Natural killer cell treated with Interleukin-12 subunit alpha and Interleukin-12 subunit beta and Interleukin-15 and Interleukin-18, amount 100 ng/mL, for 72 hours (primary cell): ENCODE measurements around the gene ABCB6. TPM values are rescaled to one million over a fixed set of nuclear protein-coding genes. Genes with fewer than 3 reads are reported as not detected.
A peak's percentile ranks its signal among the peaks of the same experiment; 100 is the strongest.

Source experiments
- ATAC-seq, 2 donors: fragments of 150-1000 bp; cut with Tn5 transposase in 1 of 2; sonication (Bioruptor Pico), chemical (Tn5 transposase) in 1 of 2; 2 replicates each; pipeline ENCODE4 v1.10.0; 2021
- DNase-seq: peaks from one replicate; pipeline ENCODE4 v3.0.0; 2022; ENCODE audit warnings: low spot score
- H3K27ac Mint-ChIP-seq, 2 donors: 1 replicate in 1 of 2; 2 replicates in 1 of 2; pipeline ENCODE4 v1.8.0; 2022; ENCODE audit warnings: mixed read lengths in 2 of 2, mild to moderate bottlenecking in 1 of 2, moderate library complexity in 1 of 2
- H3K27me3 Mint-ChIP-seq, 2 donors: 1 replicate in 1 of 2; 2 replicates in 1 of 2; pipeline ENCODE4 v1.8.0; 2022; ENCODE audit warnings: mixed read lengths in 2 of 2
- H3K36me3 Mint-ChIP-seq: one replicate; pipeline ENCODE4 v1.8.0; 2022; ENCODE audit warnings: mixed read lengths
- H3K4me1 Mint-ChIP-seq, 2 donors: 1 replicate in 1 of 2; 2 replicates in 1 of 2; pipeline ENCODE4 v1.8.0; 2022; ENCODE audit warnings: low read depth in 2 of 2, mixed read lengths in 2 of 2, mild to moderate bottlenecking in 1 of 2
- H3K4me3 Mint-ChIP-seq: one replicate; pipeline ENCODE4 v1.8.0; 2022; ENCODE audit warnings: mixed read lengths
- H3K9me3 Mint-ChIP-seq: 2 replicates; pipeline ENCODE4 v1.8.0; 2022; ENCODE audit warnings: mixed read lengths
- total RNA-seq, 2 donors: library from RNA; stranded (reverse); gene quantifications; one replicate each; pipeline ENCODE4 v1.2.3, GENCODE V29; 2022

Gene ABCB6
- total RNA-seq, 2 donors from 2014 or later: 16.7 to 18.1 TPM

DNA sequence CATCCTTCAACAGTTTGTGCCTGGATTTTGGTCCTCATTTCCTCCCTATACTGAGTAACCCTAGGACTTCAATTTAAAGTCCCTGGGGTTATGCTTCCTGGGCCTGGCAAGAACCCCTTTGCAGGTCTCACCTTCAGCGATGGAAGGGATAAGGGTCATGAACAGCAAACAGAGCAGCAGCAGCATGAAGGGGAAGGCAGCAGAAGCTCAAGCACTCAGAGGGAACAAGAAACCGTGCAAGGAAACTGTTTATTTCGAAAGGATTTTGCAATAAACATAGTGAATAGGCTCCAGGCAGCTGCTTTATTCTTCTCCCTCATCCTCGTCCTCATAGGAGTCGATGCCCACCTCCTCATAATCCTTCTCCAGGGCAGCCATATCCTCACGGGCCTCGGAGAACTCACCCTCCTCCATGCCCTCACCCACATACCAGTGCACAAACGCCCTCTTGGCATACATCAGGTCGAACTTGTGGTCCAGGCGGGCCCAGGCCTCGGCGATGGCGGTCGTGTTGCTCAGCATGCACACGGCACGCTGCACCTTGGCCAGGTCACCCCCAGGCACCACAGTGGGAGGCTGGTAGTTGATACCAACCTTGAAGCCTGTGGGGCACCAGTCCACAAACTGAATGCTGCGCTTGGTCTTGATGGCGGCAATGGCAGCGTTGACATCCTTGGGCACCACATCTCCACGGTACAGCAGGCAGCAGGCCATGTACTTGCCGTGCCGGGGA, 31.5 kb upstream of the ABCB6 start:
- peak overlapping the region; percentile 92 to 94 for H3K27ac Mint-ChIP-seq
- peaks cover 9% of the 10 kb centered on the region for H3K36me3 Mint-ChIP-seq
- ATAC-seq (no peak), DNase-seq (no peak)
- peaks cover 75 to 83% of the 10 kb centered on the region in 2 donors for H3K4me1 Mint-ChIP-seq
- peak overlapping the region; percentile 90 for H3K4me3 Mint-ChIP-seq
- no peaks in the 10 kb centered on the region for H3K27me3 Mint-ChIP-seq
- H3K9me3 Mint-ChIP-seq: no peaks in the 10 kb centered on the region

DNA sequence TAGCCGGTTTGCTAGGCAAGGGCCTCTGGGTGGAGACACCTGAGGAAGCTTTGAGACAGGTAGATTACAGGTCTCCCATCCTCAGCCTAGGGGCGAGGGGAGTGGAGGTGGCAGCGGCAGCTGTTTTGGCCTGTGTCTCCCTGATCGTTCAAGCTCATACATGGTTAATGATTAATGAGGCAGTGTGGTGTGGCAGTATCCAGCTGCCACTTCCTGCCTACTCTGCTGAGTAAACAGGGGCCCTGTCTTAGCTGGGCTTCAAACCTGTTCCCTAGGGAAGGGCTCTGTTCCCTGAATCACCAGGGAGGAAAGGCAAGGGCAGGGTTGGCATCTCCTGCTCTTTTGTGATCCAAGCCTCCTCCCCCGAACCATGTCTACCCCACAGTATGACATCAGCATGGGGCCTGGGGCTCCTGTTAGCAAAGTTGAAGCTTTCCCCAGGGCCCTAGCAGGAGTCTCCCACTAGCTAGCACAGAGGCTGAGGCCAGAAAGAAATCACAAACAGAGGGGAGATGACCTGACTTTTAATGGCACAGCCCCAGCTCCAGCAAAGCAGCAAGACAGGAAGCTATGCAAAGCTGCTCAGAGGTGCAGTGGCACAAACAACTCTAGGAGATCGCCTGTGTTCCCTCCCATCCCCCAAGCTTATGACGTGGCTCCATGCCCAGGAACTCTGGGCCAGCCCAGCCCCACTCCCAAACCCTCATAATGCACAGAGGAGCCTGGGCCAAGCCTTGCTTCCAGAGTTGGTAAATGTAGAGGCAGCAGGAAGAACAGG, 30.6 kb upstream of the ABCB6 start:
- H3K4me3 Mint-ChIP-seq: peak overlapping the region; percentile 90
- DNase-seq: no peak
- H3K27me3 Mint-ChIP-seq: no peaks in the 10 kb centered on the region
- H3K27ac Mint-ChIP-seq: peak overlapping the region; percentile 92 to 94
- H3K36me3 Mint-ChIP-seq: peaks cover 9% of the 10 kb centered on the region
- ATAC-seq: no peak
- no peaks in the 10 kb centered on the region for H3K9me3 Mint-ChIP-seq
- peaks cover 77 to 81% of the 10 kb centered on the region in 2 donors for H3K4me1 Mint-ChIP-seq

DNA sequence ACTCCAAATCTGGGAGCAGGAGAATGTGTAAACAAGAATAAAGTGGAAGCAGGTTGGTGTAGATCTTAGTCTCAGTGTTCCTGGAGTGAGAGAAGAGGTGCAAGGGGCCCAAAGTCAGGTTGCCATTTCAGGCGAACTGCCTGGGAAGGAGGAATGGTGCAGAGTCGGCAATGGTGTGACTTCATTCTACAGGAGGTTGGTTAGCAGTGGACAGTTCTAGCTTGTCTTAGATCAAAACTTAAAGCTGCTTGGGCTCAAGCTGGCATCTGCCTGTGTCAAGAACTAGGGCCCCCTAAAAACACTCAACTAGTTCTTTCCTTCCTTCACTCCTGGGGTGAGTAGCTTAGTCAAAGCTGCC, 30.1 kb upstream of the ABCB6 start:
- Mint-ChIP-seq H3K36me3 (peaks cover 9% of the 10 kb centered on the region), H3K27ac (peak overlapping the region; percentile 92 to 94), H3K4me1 (peaks cover 77 to 82% of the 10 kb centered on the region in 2 donors), H3K27me3 (no peaks in the 10 kb centered on the region), H3K4me3 (peak overlapping the region; percentile 90), H3K9me3 (no peaks in the 10 kb centered on the region)
- ATAC-seq: no peak
- no peak for DNase-seq

DNA sequence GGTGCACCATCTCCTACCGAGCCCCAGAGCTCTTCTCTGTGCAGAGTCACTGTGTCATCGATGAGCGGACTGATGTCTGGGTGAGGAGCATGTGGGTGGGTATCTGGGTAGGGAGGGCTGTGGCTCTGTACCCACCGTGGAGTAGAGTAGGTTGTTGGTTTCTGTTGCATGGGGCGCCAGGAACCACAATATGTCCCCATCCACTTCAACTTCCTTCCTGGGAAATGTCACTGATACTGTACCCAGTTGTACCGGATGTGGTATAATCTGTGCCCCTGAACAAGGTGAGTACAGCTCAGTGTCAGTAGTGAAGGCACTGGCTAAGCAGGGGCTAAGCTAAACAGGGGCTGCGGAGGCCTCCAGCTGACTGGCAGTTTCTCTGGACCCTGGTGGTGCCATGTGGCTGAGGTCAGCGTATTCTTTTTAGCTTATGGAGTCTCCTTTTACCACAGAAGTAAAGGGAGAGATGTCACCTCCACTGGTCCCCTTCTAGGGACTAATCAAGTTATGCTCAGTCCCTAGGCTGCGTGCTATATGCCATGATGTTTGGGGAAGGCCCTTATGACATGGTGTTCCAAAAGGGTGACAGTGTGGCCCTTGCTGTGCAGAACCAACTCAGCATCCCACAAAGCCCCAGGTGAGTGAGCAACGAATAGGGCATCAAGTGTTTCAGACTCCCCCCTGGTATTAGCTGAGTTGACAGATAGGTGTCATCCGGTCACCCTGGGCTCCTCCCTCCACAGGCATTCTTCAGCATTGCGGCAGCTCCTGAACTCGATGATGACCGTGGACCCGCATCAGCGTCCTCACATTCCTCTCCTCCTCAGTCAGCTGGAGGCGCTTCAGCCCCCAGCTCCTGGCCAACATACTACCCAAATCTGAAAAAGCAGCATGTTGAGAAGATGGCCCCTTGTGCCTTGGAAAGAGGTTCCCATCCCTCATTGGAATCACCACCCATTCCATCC, 29.2 kb upstream of the ABCB6 start:
- no peaks in the 10 kb centered on the region for H3K9me3 Mint-ChIP-seq

DNA sequence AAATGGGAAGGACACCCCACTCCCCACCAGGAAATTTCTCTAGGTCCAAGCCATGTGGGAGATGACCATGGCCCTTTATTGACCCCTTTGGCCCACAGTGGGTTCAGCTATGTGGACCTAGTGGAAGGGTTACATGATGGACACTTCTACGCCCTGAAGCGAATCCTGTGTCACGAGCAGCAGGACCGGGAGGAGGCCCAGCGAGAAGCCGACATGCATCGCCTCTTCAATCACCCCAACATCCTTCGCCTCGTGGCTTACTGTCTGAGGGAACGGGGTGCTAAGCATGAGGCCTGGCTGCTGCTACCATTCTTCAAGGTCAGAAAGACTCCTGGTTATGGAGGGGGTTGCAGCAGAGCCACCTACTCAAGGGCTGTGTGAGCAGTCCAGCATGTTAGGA, 27.8 kb upstream of the ABCB6 start:
- no peaks in the 10 kb centered on the region for H3K27me3 Mint-ChIP-seq
- peak overlapping the region; percentile 96 for H3K4me3 Mint-ChIP-seq
- ATAC-seq (no peak), DNase-seq (no peak)
- H3K27ac Mint-ChIP-seq: peak overlapping the region; percentile 92 to 94
- H3K36me3 Mint-ChIP-seq: peaks cover 9% of the 10 kb centered on the region
- peaks cover 64% of the 10 kb centered on the region in 2 donors for H3K4me1 Mint-ChIP-seq
- H3K9me3 Mint-ChIP-seq: no peaks in the 10 kb centered on the region

More for the DNA sequence above, 29.2 kb upstream of the ABCB6 start:
- peaks cover 72 to 78% of the 10 kb centered on the region in 2 donors for H3K4me1 Mint-ChIP-seq
- DNase-seq: no peak
- no peaks in the 10 kb centered on the region for H3K27me3 Mint-ChIP-seq
- H3K4me3 Mint-ChIP-seq: peak overlapping the region; percentile 96
- H3K36me3 Mint-ChIP-seq: peaks cover 9% of the 10 kb centered on the region
- peak overlapping the region; percentile 92 to 94 for H3K27ac Mint-ChIP-seq
- peak; percentile 52 to 64 for ATAC-seq

DNA sequence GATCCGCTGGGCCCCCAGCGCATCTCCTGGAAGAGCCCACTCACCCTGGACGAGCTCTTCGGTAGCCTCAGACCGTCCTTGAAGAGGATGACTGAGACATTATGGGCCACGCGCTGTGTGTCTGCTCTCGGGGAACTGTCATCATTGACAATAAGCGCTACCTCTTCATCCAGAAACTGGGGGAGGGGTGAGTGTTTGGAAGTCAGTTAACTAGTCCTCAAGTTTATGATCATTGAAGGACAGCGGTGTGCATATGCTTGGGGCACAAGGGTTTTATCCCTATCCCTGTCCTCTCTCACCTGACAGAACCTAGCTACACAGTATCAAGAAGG, 27.1 kb upstream of the ABCB6 start:
- Mint-ChIP-seq H3K27me3 (no peaks in the 10 kb centered on the region), H3K36me3 (peaks cover 7% of the 10 kb centered on the region), H3K4me1 (peaks cover 57 to 58% of the 10 kb centered on the region in 2 donors), H3K4me3 (peak overlapping the region; percentile 96), H3K27ac (peak overlapping the region; percentile 92 to 94), H3K9me3 (no peaks in the 10 kb centered on the region)
- ATAC-seq (no peak), DNase-seq (no peak)

DNA sequence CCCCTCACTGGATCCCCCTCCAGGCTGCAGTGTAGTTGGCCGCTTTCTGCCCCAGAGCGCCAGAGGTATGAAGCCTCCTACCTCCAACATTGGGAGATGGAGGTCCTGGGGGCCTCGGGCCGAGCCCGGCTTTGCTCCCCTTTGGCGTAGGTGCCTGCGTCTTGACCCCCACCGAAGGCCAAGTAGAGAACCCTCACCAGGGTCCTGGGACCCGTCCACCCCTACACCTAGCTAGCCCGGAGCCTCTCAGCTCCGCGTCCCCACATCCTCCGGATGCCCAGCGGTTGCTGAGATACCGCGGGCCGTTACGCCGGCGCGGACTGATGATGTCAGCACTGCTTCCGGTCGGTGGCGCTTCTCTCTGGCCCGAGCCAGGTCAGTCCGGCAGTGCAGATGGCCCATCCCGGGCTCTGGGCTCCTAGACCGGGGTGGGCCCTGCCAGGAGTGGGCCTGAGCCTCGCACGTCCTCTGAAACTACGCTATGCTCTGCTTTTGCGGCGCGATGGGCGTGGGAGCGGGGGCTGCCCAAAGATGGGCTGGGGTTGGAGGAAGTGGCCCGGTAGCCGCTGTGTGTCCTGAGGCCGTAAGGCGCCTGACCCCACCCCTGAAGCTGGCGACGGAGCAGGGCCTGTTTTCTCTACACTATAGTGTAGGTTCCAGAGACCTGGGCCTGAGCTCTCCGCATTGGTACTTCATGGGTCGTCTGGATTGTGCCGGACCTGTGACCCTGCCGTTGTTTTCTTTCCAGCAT, 26.6 kb upstream of the ABCB6 start, which contains the start of the genes GLB1L and STK16:
TSS of gene GLB1L (minus strand) at position 297 of the 751 bp plus-strand sequence. CDS start 1,871 bp downstream, outside the sequence.
TSS of gene STK16 (plus strand) at position 332 of the 751 bp plus-strand sequence. CDS start 521 bp downstream, outside the sequence.
- ATAC-seq (peak; percentile 91 to 93), DNase-seq (peak; percentile 96)
- Mint-ChIP-seq H3K9me3 (no peaks in the 10 kb centered on the region), H3K4me3 (peak within 1 kb of the TSS; percentile 96), H3K27ac (peak within 1 kb of the TSS; percentile 92 to 94), H3K36me3 (peaks cover 2% of the 10 kb centered on the region), H3K27me3 (no peaks in the 10 kb centered on the region), H3K4me1 (peaks cover 52 to 53% of the 10 kb centered on the region in 2 donors)

DNA sequence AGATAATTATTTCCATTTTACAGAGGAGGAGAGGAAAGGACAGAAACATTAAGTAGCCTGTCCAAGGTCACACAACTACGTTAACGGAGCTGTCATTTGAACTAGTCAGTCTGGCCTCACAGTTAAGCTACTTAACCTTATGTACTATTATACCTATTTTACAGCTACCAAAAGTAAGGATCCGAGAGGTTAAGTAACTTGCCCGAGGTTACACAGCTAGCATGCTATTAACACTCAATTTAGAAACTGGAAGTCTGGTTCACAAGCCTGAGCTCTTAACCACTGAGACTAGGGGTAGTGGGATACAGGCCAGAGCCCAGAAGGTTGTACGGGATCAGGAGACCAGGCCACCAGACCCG, 26.0 kb upstream of the ABCB6 start:
- no peaks in the 10 kb centered on the region for H3K36me3 Mint-ChIP-seq
- peaks cover 46 to 47% of the 10 kb centered on the region in 2 donors for H3K4me1 Mint-ChIP-seq
- no peaks in the 10 kb centered on the region for H3K9me3 Mint-ChIP-seq
- H3K27me3 Mint-ChIP-seq: no peaks in the 10 kb centered on the region
- peak overlapping the region; percentile 92 to 94 for H3K27ac Mint-ChIP-seq
- DNase-seq: no peak
- no peak for ATAC-seq
- peak overlapping the region; percentile 96 for H3K4me3 Mint-ChIP-seq

DNA sequence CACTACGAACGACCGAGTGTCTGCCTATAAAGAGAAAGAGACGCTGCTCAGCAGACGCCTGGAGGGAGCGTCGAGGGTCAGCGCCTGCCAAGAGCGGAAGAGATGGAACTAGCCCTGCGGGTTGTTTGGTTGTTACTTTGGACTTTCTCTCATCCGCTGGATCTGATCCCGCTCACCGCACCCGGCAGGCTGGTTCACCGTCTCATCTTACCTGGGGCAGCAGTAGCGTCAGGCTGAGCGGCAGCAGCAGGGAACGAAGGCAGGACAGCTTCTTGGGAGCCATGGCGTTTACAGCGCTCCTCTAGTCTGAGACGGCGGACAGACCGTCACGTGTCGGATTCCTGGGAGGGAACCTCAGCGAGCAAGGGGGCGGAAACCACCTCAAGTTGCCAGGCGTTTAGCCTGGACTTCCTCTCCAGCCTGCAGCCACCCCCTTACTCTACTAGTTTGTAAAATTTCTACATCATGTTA, 24.6 kb upstream of the ABCB6 start:
- no peaks in the 10 kb centered on the region for H3K27me3 Mint-ChIP-seq

DNA sequence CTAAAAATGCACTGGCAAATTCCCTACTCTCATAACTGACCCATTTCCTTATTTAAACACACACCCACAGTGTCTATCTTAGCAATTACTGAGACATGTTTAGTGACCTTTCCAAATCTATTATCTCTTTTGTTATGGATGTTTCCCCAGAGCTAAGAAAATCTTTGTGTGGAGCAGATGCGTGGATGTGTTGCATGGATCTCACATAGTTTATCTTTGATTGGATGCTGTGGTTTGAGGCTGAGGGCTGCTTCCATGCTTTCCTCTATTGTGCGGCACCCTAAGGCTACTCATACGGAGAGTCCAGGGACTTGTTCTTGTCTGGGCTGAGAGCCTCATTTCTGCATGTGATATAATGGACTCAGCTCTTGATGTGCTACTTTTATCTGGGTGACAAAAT, 15.6 kb upstream of the ABCB6 start:
- DNase-seq (no peak), ATAC-seq (no peak)
- no peak overlapping the region for H3K4me3 Mint-ChIP-seq
- H3K36me3 Mint-ChIP-seq: peaks cover 25% of the 10 kb centered on the region
- peaks cover 10 to 21% of the 10 kb centered on the region in 2 donors for H3K4me1 Mint-ChIP-seq
- H3K27ac Mint-ChIP-seq: no peak overlapping the region
- H3K9me3 Mint-ChIP-seq: no peaks in the 10 kb centered on the region
- no peaks in the 10 kb centered on the region for H3K27me3 Mint-ChIP-seq

More for the DNA sequence above, 24.6 kb upstream of the ABCB6 start:
- peak overlapping the region in 1 of 2 donors; percentile 78 for H3K27ac Mint-ChIP-seq
- ATAC-seq: no peak
- no peaks in the 10 kb centered on the region for H3K36me3 Mint-ChIP-seq
- H3K4me3 Mint-ChIP-seq: no peak overlapping the region
- no peak for DNase-seq
- peaks cover 32 to 33% of the 10 kb centered on the region in 2 donors for H3K4me1 Mint-ChIP-seq
- H3K9me3 Mint-ChIP-seq: no peaks in the 10 kb centered on the region

DNA sequence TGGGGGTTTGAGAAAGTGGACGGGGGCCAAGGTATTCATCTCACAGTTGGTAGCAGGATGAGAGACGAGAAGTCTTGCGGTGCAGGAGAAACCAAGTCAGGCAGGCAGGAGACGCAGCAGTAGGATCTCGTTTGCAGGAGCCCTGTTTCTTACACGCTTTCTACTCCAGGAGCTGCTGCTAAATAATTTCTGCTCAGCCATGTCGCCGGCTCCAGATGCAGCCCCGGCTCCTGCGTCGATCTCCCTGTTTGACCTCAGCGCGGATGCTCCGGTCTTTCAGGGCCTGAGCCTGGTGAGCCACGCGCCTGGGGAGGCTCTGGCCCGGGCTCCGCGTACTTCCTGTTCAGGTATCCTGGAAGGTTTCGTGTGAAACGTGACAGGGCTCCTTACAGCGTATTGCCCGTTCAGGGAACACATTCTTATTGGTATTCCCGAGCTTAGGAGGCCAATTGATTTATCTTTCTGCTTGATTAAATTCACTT, 11.3 kb upstream of the ABCB6 start:
- H3K27me3 Mint-ChIP-seq: no peaks in the 10 kb centered on the region
- peaks cover 23 to 33% of the 10 kb centered on the region in 2 donors for H3K4me1 Mint-ChIP-seq
- ATAC-seq (peak; percentile 22 to 49), DNase-seq (peak; percentile 79)
- H3K9me3 Mint-ChIP-seq: no peaks in the 10 kb centered on the region
- H3K4me3 Mint-ChIP-seq: peak overlapping the region; percentile 99
- peak overlapping the region; percentile 96 to 97 for H3K27ac Mint-ChIP-seq
- H3K36me3 Mint-ChIP-seq: peaks cover 24% of the 10 kb centered on the region

DNA sequence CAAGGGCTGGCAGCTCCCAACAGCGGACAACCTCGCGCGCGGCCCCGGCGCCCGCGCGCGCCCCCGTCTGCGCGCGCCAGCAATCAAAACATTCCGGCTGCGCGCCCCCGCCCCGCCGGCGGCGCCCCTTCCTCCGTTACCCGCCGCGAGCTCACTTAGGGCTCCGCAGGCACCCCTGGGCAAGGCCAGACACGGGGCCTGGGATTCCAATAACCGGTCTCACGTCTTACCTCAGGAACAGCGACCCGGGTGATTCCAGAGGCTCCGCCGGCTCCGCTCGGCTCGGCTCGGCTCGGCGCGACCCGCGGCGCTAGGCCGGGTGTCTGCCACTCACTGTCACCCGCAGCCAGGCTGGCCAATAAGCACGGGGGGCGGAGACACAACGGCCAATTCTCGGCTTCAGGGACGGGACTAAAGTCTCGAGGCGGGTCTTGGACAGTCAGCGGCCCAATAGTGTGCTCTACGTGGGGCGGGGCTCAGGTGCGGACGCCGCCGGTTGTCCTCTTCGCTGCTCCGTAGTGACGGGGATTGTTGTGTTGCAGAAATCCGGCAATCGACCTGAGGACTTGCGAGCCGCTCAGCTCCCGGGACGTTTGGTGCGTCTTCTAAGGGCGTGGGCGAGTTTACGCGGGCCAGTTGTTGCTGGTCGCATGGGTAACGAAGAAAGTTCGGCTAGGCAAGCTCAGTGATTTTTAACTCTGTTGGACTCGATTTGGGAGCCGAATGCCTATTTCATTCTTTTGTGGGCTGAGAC, 10.7 kb upstream of the ABCB6 start, which contains the start of the genes ANKZF1 and ATG9A:
TSS of gene ANKZF1 (plus strand) at position 502 of the 754 bp plus-strand sequence. CDS start 452 bp downstream, outside the sequence.
TSS of gene ATG9A (minus strand) at position 332 of the 754 bp plus-strand sequence. CDS start 1,612 bp downstream, outside the sequence.
- H3K27ac Mint-ChIP-seq: peak within 1 kb of the TSS; percentile 96 to 97
- H3K4me1 Mint-ChIP-seq: peaks cover 24 to 38% of the 10 kb centered on the region in 2 donors
- peaks cover 19% of the 10 kb centered on the region for H3K36me3 Mint-ChIP-seq
- ATAC-seq: peak; percentile 98 to 99
- no peaks in the 10 kb centered on the region for H3K9me3 Mint-ChIP-seq
- peak within 1 kb of the TSS; percentile 99 for H3K4me3 Mint-ChIP-seq
- DNase-seq: peak; percentile 99
- H3K27me3 Mint-ChIP-seq: no peaks in the 10 kb centered on the region
